ENCODE data around the gene TMEM270.

TMEM270 gene

GRCh38 chr7:73909051-73909941 lies 48.3 kb downstream of the TMEM270 start:
- DNase-seq = peak; percentile 91

GRCh38 chr7:73909996-73910395 lies 49.0 kb downstream of the TMEM270 start:
- DNase-seq = no peak

GRCh38 chr7:73912223-73912622 lies 51.3 kb downstream of the TMEM270 start:
- no peak for DNase-seq
